Vagina (tissue), 2 donors: ENCODE measurements around the gene GRIK2.

Source experiments
- POLR2A ChIP-seq, 2 donors: fragments of 450-650 bp; IDR thresholded peaks; one replicate each; pipeline ENCODE4 v1.6.1; 2017; ENCODE audit warnings: antibody characterized with exemption in 2 of 2, mild to moderate bottlenecking in 2 of 2, moderate library complexity in 2 of 2
- POLR2AphosphoS5 ChIP-seq, 2 donors: sonication (generic); formaldehyde crosslinking; IDR thresholded peaks; one replicate each; pipeline ENCODE4 v1.9.0; 2017; ENCODE audit warnings: antibody characterized with exemption in 2 of 2, mild to moderate bottlenecking in 2 of 2, low read depth in 1 of 2; ENCODE audit not compliant: insufficient read depth in 1 of 2
- TF ChIP-seq, protein P1 (sequence below), 3 experiments: fragments of 450-650 bp in 2 of 3; fragments of 200-600 bp in 1 of 3; sonication (generic) in 1 of 3; IDR thresholded peaks; one replicate each; pipeline ENCODE4 v1.5.1; 2017 to 2019; ENCODE audit warnings: antibody characterized with exemption in 3 of 3, mild to moderate bottlenecking in 2 of 3, moderate library complexity in 2 of 3

DNA sequence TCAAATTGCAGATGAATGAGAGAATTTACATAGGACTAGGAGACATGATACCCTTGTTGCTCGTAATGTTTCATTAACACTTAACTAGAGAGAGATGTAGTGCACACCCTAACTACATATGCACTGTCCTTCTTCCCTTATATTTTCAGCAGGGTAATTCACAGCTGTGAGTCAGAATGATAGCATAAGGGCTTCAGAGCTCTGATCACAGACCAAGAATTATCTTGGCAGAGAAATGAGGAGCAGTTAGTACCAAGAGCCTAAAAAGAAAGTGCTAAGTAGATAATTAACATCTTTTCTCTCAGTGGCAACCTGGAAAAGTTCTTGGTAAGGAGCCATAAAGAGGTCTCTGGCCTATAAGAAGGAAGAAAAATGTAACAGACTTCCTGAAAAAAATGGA lies 35.8 kb downstream of the GRIK2 start:
- TF ChIP-seq, protein P1, sequence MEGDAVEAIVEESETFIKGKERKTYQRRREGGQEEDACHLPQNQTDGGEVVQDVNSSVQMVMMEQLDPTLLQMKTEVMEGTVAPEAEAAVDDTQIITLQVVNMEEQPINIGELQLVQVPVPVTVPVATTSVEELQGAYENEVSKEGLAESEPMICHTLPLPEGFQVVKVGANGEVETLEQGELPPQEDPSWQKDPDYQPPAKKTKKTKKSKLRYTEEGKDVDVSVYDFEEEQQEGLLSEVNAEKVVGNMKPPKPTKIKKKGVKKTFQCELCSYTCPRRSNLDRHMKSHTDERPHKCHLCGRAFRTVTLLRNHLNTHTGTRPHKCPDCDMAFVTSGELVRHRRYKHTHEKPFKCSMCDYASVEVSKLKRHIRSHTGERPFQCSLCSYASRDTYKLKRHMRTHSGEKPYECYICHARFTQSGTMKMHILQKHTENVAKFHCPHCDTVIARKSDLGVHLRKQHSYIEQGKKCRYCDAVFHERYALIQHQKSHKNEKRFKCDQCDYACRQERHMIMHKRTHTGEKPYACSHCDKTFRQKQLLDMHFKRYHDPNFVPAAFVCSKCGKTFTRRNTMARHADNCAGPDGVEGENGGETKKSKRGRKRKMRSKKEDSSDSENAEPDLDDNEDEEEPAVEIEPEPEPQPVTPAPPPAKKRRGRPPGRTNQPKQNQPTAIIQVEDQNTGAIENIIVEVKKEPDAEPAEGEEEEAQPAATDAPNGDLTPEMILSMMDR (IDR thresholded peaks at IDR 0.05), result no peak
- TF ChIP-seq POLR2AphosphoS5 (IDR thresholded peaks at IDR 0.05; ENCODE audit: insufficient read depth in 1 of 2, low read depth in 1 of 2) (no peak), POLR2A (IDR thresholded peaks at IDR 0.05) (no peak)
